ENCODE data around the gene GAB3. TPM values are rescaled to one million over a fixed set of nuclear protein-coding genes. Genes with fewer than 3 reads are reported as not detected.

GAB3 gene
- total and polyA plus RNA-seq, 2 donors (not counting 3 experiments of a cell fraction or from before 2014, with no cell fraction given), result 6.0 to 6.2 TPM

- no peak for TF ChIP-seq MYC (IDR thresholded peaks at IDR 0.05; ENCODE audit: low read depth, low read length)
- TF ChIP-seq POLR2AphosphoS5 (IDR thresholded peaks at IDR 0.05; ENCODE audit: insufficient read depth, low read depth, low read length), result no peak
- TF ChIP-seq CTCF (IDR thresholded peaks at IDR 0.05; ENCODE audit: extremely low read depth in 1 of 2, insufficient read depth in 1 of 2, low read depth in 1 of 2, low read length in 2 of 2), result no peak
- dilution Hi-C loops (cut with MboI; ENCODE audit: extremely low pct_ligation_motif_present, low sequenced_read_pairs), result no loop called here
- no peak overlapping the region for H3K9ac ChIP-seq (replicated peaks; ENCODE audit: extremely low read depth, insufficient read depth, low read length)
- H2AFZ ChIP-seq (ENCODE audit: low read depth, low read length), result no peak overlapping the region
- no peak overlapping the region for H3K4me2 ChIP-seq (ENCODE audit: insufficient read depth, low read length)
- DNase-seq (ENCODE audit: low read depth, low spot score) (no peak), FAIRE-seq (no peak)
- H3K4me1 ChIP-seq (ENCODE audit: control insufficient read depth, extremely low read depth, insufficient read depth, low read length), result no peaks in the 10 kb centered on the region
- H3K27me3 ChIP-seq (ENCODE audit: control insufficient read depth in 2 of 2, insufficient read depth in 2 of 2, low read length in 2 of 2), result no peaks in the 10 kb centered on the region
- no peaks in the 10 kb centered on the region for H3K9me3 ChIP-seq (replicated peaks; ENCODE audit: control insufficient read depth, insufficient read depth, low read length)
- no peaks in the 10 kb centered on the region for H4K20me1 ChIP-seq (replicated peaks; ENCODE audit: control insufficient read depth, extremely low read depth, insufficient read depth, low read length)
- CTCF ChIA-PET, result interaction anchor here (0.8 to 1.4 kb wide), 2 partner anchors 63 to 64 kb away, joined by 3 to 4 read pairs; no protein-coding TSS in a partner anchor
- no peaks in the 10 kb centered on the region for H3K9me1 ChIP-seq (replicated peaks; ENCODE audit: control insufficient read depth, extremely low read depth, insufficient read depth, low read length)
- H3K36me3 ChIP-seq (ENCODE audit: control insufficient read depth in 2 of 2, extremely low read depth in 1 of 2, insufficient read depth in 2 of 2, low read length in 2 of 2), result peaks cover 20 to 35% of the 10 kb centered on the region in 2 experiments
- POLR2A ChIA-PET, result no interaction called here
- no peak overlapping the region for H3K4me3 ChIP-seq (replicated peaks in 1 of 3; ENCODE audit: insufficient read depth in 1 of 3, low read depth in 1 of 3, low read length in 3 of 3)
- H3K27ac ChIP-seq (ENCODE audit: insufficient read depth, low read depth, low read length), result no peak overlapping the region
- H3K79me2 ChIP-seq (ENCODE audit: control insufficient read depth, insufficient read depth, low read length), result no peaks in the 10 kb centered on the region
- intact Hi-C loops (cut with micrococcal nuclease), result no loop called here
- BruUV-seq (replicated peaks), result no TSS peak
Observed at GRCh38 chrX:154776753-154777152, 25.9 kb upstream of the GAB3 start.

- no peaks in the 10 kb centered on the region for H3K9me1 ChIP-seq (replicated peaks; ENCODE audit: control insufficient read depth, extremely low read depth, insufficient read depth, low read length)
- no peak overlapping the region for H3K9ac ChIP-seq (replicated peaks; ENCODE audit: extremely low read depth, insufficient read depth, low read length)
- TF ChIP-seq POLR2AphosphoS5 (IDR thresholded peaks at IDR 0.05; ENCODE audit: insufficient read depth, low read depth, low read length) (no peak), EZH2 (IDR thresholded peaks at IDR 0.05; ENCODE audit: borderline replicate concordance, low read depth, low read length, severe bottlenecking) (no peak), POLR2A (IDR thresholded peaks at IDR 0.05; ENCODE audit: low read depth, low read length) (no peak), MYC (IDR thresholded peaks at IDR 0.05; ENCODE audit: low read depth, low read length) (no peak), JUN (IDR thresholded peaks at IDR 0.05; ENCODE audit: borderline replicate concordance, insufficient read depth, insufficient read length, low read depth) (no peak), FOS (IDR thresholded peaks at IDR 0.05; ENCODE audit: borderline replicate concordance, insufficient read depth, low read length) (no peak), MAX (IDR thresholded peaks at IDR 0.05; ENCODE audit: insufficient read depth, insufficient read length) (no peak), GATA2 (IDR thresholded peaks at IDR 0.05; ENCODE audit: insufficient read depth, insufficient read length, low read depth, low read length) (no peak), CTCF (IDR thresholded peaks at IDR 0.05; ENCODE audit: extremely low read depth in 1 of 2, insufficient read depth in 1 of 2, low read depth in 1 of 2, low read length in 2 of 2) (no peak)
- H3K4me2 ChIP-seq (ENCODE audit: insufficient read depth, low read length), result no peak overlapping the region
- no peak overlapping the region for H2AFZ ChIP-seq (ENCODE audit: low read depth, low read length)
- no peaks in the 10 kb centered on the region for H3K9me3 ChIP-seq (replicated peaks; ENCODE audit: control insufficient read depth, insufficient read depth, low read length)
- no peak for FAIRE-seq
- H4K20me1 ChIP-seq (replicated peaks; ENCODE audit: control insufficient read depth, extremely low read depth, insufficient read depth, low read length), result no peaks in the 10 kb centered on the region
- no TSS peak for BruUV-seq (replicated peaks)
- no peaks in the 10 kb centered on the region for H3K4me1 ChIP-seq (ENCODE audit: control insufficient read depth, extremely low read depth, insufficient read depth, low read length)
- no peaks in the 10 kb centered on the region for H3K79me2 ChIP-seq (ENCODE audit: control insufficient read depth, insufficient read depth, low read length)
- H3K27me3 ChIP-seq (ENCODE audit: control insufficient read depth in 2 of 2, insufficient read depth in 2 of 2, low read length in 2 of 2), result no peaks in the 10 kb centered on the region
- H3K27ac ChIP-seq (ENCODE audit: insufficient read depth, low read depth, low read length), result no peak overlapping the region
- ChIA-PET CTCF (interaction anchor here (0.8 to 1.4 kb wide), 2 partner anchors 64 to 65 kb away, joined by 3 to 4 read pairs; no protein-coding TSS in a partner anchor), POLR2A (no interaction called here)
- dilution Hi-C loops (cut with MboI; ENCODE audit: extremely low pct_ligation_motif_present, low sequenced_read_pairs), result no loop called here
- peaks cover 20 to 35% of the 10 kb centered on the region in 2 experiments for H3K36me3 ChIP-seq (ENCODE audit: control insufficient read depth in 2 of 2, extremely low read depth in 1 of 2, insufficient read depth in 2 of 2, low read length in 2 of 2)
- intact Hi-C loops (cut with micrococcal nuclease), result no loop called here
- no peak overlapping the region for H3K4me3 ChIP-seq (replicated peaks in 1 of 3; ENCODE audit: insufficient read depth in 1 of 3, low read depth in 1 of 3, low read length in 3 of 3)
- no peak for DNase-seq (ENCODE audit: low read depth, low spot score)
Observed at GRCh38 chrX:154775419-154776349, 24.8 kb upstream of the GAB3 start.
